ENCODE results near the gene DLAT.
"Not testable (repeated sequence)": the region's sequence is repeated elsewhere in the genome, so short reads cannot be mapped to it uniquely, and the experiment has no call there.

The DLAT gene

DNA sequence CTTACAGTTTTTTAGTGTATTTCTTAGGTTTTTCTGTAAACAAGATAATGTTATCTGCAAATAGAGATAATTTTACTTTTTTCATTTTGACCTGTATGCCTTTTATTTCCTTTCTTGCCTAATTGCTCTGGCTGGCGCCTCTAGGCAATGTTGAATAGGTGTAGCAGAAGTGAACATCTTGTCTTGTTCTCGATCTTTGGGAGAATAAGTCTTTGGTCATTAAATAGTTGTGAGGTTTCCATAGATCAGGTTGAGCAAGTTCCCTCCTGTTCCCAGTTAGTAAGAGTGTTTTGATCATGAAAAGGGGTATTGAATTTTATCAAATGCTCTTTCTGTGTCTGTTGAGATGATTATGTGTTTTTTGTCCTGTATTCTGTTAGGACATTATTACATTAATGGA lies 24.6 kb downstream of the DLAT start:
- no peak for DNase-seq (ENCODE audit: low read depth)

GRCh38 chr11:112050721-112051120 lies 25.5 kb downstream of the DLAT start:
- no peak for DNase-seq (ENCODE audit: low read depth)

- no peak for DNase-seq (ENCODE audit: low read depth)
These were observed 26.6 kb downstream of the DLAT start for GRCh38 chr11:112051768-112052167.

GRCh38 chr11:112057170-112057569 lies 32.0 kb downstream of the DLAT start:
- DNase-seq (ENCODE audit: low read depth): no peak

- no peak for DNase-seq (ENCODE audit: low read depth)
These were observed 32.9 kb downstream of the DLAT start for GRCh38 chr11:112058103-112058502.

GRCh38 chr11:112062923-112063322 lies 37.7 kb downstream of the DLAT start:
- DNase-seq (ENCODE audit: low read depth): no peak

- peak; percentile 92 for DNase-seq (ENCODE audit: low read depth)
These were observed 49.0 kb downstream of the DLAT start, which contains the start of the genes NKAPD1 and PIH1D2 for GRCh38 chr11:112073941-112074811. TSS of gene NKAPD1 (plus strand) at chr11:112074299. CDS start at chr11:112075575, 1,276 bp downstream. TSS of gene PIH1D2 (minus strand) at chr11:112074017. CDS start at chr11:112073174, 843 bp downstream.

- DNase-seq (ENCODE audit: low read depth): peak; percentile 85
These were observed 57.5 kb downstream of the DLAT start for GRCh38 chr11:112082729-112083128.

GRCh38 chr11:112085822-112086421 lies 60.7 kb downstream of the DLAT start:
- DNase-seq (ENCODE audit: low read depth): peak; percentile 53

DNA sequence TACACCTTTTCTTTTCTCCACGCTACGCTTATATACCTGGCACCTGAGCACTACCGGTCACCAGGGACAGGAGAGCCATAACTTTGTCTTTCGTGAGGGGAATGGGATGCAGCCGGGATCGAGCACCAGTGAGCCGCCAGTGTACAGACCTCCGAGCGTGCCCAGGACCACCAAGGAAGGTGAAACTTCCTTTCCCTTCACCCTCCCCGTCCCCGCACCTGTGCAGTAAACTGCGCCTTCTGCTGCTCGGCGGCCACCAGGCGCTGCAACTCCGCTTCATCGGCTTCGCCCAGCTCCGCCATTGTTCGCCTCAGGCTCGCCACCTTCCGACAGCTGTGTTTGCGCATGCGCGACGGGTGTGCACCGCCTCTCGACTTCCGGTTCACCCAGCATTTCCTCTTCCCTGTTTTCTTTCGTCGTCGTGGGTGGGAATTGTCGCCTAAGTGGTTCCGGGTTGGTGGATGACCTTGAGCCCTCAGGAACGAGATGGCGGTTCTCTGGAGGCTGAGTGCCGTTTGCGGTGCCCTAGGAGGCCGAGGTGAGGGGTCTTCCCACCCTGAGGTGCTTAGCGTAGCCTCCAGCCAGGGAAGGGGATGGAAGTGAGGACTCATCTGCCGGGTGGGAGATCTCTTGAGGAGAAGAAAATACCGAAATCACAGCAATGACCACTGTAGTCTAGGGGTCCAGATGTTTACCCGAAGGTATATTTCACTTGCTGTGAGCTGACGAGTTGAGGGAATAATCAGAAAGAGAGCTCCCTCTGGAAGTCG lies 61.4 kb downstream of the DLAT start, which contains the start of the genes SDHD and TIMM8B:
SDHD (plus strand) TSS at position 452 of the 770 bp plus-strand sequence; CDS start at position 487, 35 bp downstream.
TIMM8B (minus strand) TSS at position 335 of the 770 bp plus-strand sequence; CDS start at position 302, 33 bp downstream.
- DNase-seq (ENCODE audit: low read depth): peak; percentile 98

DNA sequence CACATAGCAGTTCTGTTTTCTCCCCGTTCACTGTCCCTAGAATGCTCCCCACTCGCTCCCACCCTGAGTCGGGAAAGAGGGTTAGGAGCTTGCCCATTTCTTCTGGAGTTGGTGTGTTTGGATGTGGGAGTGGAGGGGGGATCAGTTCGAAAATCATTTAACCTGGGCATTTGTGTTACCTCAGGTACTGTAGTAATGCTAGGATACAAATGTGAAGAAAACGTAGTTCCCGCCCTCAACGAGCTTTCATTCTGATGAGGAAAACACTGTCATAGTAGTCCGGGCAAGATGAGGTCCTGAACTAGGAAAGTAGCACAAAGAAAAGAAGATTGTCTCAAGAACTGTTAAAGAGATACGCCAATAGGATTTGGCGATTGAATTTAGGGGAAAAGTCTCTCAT lies 62.0 kb downstream of the DLAT start:
- DNase-seq (ENCODE audit: low read depth): peak; percentile 32

- DNase-seq (ENCODE audit: low read depth): not testable (repeated sequence)
These were observed 70.1 kb downstream of the DLAT start for GRCh38 chr11:112095302-112095701.

DNA sequence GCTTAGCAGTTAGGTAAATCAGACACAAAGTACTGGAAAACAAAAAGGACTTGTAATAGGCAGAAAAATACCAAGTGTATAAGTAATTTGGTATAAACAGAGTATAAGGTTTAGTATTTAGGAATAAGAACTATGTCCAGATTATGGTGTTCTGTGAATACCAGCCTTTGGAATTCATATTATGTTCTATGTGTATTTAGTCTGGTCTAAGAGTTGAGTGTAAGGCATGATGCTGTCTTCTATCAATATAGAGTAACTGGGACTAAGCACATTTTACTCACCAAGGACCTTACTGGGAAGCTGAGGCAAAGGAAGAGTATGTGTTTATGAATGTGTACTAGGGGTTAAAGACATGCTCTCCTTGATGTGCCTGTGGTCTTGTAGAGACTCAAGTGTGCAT lies 71.0 kb downstream of the DLAT start:
- no peak for DNase-seq (ENCODE audit: low read depth)

- DNase-seq (ENCODE audit: low read depth): no peak
These were observed 72.7 kb downstream of the DLAT start for GRCh38 chr11:112097734-112098528.

DNA sequence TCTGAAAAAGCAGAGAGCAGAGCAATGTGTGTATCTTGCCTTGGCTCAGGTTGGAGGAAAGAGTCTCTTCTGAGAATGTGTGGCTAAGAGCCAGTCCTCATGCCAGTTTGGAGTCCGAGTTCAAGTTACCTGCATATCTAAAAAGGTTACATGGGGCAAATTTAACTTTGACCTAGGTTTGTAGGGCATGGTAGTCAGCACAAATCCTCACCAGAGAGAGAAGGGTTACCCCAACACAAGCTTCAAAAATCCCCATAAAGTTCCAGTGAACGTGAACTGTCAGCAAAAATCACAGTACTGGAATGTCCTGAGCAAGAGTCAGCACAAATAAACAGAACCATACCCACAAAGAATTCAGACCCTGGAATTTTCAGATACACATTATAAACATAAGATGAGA lies 75.3 kb downstream of the DLAT start:
- DNase-seq (ENCODE audit: low read depth): no peak

DNA sequence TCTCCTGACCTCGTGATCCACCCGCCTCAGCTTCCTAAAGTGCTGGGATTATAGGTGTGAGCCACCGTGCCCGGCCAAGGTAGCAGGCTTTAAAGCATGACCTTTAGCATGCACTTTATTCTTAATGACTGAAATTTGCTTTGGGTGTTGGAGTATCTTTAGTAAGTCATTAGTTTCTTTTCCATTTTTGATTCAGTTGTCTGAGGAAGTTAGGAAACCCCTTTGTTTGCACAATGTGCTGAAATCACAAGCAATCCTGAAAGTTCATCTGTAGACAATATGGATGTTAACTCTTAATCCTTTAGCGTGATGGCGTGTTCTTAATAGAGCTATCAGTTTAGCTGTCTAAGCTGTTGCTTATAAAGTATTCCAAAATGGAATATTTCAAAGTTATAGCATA lies 78.2 kb downstream of the DLAT start:
- DNase-seq (ENCODE audit: low read depth): no peak

DNA sequence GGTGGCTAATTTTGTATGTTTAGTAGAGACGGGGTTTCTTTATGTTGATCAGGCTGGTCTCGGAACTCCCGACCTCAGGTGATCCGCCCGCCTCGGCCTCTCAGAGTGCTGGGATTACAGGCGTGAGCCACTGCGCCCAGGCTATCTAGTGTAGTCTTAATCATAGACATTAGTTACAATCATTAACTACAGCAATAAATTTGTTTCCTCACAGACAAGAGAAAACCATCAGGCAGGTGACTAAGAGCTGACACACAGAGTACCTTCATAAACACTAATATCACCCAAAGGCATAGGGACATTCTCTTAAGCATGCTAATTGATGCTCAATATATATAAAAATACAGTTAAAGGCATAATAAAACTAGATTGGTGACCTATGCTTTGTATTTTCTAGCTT lies 80.9 kb downstream of the DLAT start:
- DNase-seq (ENCODE audit: low read depth): peak; percentile 62
